Stimulated activated CD8-positive, alpha-beta memory T cell treated with anti-CD3 and anti-CD28 coated beads, Interleukin-4, amount 100 ng/mL, for 1 hour (primary cell): ENCODE measurements around the gene GMDS.

Source experiments
- DNase-seq, 2 donors: peaks; one replicate each; pipeline ENCODE4 v3.0.0-alpha.2; 2020; ENCODE audit warnings: low read depth in 2 of 2, low spot score in 1 of 2

GMDS gene

DNA sequence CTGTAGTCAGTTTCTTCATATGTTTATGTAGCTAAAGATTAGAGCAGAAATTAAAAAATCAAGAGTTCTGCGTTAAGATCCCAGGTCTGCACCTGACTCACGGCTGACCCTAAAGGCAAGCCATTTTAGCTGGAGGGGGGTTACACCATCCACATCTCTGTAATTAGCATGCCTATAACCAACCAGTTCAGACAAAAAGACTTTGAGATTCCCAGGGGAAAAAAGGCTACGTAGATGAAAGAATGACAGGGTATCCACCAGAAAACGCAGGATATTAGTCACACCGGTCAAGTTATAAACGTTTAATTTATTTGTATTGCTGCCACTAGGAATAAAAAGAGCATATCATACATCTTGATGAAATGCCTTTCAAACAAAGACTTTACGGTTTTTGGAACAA is 336.6 kb downstream of the GMDS start:
- DNase-seq: no peak

DNA sequence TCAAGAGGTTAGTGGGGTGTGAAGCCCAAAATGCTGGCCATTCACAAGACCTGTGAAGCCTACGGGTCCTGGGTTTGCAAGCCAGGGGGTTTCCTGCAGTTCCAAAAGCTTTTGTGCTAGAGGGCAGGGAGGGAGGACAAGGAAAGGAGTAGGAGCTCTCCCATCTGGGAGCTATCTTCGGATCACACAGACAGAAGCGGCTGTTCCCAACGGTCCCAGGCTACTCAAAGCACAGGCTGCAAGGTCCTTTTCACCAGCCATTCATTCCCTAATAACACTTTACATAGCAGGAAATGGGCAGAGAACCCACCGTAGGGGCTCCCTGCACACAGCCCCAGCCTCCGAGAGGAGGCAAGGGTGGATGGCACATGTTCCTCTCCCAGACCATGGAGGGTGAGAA is 338.8 kb downstream of the GMDS start:
- DNase-seq: no peak

DNA sequence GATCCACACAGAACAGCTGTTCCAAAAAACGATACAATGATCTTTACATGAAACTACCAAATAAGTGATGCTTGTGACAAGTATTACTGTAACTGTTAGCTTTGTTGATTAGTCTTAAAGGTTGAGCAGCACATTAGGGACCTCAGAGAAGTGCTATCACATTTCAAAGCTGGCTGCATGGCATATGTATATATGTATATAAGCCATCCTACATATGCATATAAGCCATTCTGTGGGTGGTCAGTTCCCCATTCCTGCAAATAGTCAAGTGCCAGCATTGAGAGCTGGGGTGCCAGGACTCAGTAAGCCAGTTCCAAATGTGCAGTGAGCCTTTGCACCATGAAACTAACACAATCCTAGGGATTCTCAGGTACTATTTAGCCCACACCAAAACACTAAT is 339.4 kb downstream of the GMDS start:
- DNase-seq: no peak

DNA sequence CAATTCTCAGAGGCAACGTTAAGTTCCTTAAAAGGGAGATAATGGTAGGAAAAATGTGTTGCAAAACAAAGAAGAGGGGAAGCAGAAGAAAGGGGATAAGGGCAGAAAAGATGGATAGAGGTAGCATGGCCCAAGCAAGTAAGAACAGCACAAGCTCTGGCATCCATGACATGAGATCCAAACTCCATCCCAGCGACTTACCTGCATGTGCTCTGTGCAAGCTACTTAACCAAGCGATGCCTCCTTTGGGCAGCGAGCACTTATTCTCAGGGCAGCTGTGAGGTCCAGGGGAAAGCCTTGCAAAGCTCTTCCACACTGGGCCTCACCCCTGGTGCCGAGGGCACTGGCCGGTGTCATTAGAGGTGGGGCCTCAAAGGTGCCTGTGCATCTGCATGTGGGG is 340.5 kb downstream of the GMDS start:
- DNase-seq: no peak

DNA sequence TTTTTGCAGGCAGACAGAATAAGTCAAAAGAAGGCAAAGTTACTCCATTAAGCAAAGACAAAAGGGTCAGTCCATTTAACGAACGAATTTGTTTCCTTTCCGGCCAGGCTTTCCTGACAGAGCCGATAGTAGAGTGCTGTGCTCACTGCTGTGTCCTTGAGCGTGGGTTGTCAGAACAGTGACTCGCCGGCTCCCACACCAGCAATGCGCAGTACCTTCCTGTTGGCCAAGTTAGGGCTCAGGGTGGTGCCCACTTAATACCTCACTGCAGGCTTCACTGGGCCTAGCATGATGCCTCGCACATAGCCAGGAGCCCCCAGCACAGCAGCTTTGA is 341.0 kb downstream of the GMDS start:
- DNase-seq: no peak

DNA sequence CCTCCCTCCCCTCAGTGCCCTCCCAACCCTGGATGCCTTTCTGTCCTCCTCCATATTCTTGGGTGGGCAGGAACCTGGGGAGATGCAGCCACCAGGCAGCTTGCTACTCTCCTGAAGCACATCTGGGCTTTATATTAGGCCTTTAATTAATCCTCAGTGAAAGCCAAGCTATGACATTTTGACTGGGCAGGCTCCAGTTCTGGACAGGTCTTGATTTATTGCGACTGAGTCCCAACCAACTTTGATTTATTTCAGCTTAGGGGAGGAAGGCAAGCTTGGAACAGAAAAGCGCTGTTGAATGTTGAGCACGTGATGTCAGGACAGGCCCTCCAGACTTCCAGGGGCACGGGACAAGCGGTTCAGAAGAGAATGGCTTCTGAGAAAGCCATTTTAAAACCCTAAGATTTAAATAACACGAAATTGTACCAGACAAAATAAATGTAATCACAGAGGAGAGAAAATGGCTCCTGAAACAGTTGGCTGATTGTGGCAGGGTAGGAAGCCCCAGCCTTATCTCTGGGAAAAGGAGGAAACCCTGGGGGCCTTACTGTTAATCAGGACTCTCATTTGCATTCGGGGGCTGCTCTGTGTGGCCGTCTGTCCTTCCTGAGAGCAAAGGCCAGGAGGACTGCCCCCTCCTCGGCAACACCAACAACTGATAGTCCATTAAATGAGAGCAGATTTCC is 341.5 kb downstream of the GMDS start:
- no peak for DNase-seq

DNA sequence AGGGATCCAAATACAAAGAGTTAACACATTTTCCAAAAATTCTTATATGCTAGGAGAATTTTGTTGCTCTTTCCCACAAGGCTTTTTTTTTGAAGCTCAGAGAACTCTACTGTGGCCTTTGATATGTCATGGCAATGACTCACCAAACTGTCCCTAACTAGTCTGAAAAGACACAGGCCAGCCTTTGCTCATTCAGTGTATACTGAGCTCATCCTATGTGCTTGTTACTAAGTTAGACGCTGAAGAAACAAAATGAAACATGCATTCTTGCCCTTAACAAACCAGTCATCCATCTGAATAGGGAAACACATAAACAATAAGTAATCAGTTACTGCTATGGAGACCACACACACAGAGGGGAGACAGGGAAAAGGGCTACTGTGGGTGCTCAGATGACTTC is 343.8 kb downstream of the GMDS start:
- no peak for DNase-seq

DNA sequence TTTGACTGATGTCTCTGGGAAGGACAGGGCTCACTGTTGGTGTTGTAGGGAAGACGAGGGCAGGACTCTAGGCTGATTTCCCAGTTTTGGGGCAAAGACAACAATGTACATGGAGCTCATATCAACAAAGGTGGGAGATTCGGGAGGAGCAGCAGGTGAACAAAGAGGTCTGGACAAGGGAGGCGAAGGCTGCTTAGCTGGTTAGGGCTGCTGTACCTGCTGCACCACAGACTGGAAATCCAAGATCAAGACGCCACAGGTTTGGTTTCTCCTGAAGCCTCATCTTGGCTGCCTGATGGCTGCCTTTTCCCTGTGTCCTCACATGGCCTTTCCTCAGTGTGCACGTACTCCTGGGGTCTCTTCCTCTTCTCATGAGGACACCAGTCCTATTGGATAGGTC is 348.5 kb downstream of the GMDS start:
- DNase-seq: no peak

DNA sequence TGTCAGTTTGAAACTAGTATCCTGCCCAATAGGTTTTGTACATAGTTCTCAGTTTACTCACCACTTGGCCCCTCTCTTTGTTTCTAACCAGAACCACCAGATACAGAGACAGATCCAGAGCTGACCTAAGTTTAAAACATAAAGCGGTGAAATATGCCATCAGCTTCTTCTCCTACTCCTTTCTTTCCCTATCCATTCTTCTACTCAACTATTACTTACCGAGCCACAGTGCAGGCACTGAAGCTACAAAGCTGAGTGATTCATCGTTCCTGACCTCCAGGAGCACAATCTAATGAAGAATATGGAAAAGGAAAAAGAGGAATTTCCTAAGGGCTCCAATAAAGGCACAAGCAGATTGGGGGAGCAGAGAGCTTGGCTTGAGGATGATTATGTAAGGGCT is 349.7 kb downstream of the GMDS start:
- no peak for DNase-seq

DNA sequence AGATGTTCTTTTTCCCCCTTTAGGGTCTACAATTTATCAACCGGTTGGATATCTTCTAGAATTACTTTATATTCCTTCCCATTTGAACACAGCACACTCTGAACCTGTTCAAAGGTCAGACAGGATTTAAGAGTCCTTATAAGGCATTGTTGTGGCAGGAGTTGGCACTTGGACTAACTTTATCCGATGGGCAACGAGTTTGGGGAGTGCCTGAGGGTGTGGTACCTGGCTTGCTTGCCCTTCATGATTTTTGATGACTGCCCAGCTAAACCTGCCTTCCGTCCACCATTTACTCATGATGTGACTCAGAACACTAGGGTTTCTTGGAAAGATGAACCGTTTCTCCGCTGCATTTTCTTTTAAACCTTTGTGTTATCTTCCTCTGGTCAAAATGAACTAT is 350.5 kb downstream of the GMDS start:
- DNase-seq: no peak

DNA sequence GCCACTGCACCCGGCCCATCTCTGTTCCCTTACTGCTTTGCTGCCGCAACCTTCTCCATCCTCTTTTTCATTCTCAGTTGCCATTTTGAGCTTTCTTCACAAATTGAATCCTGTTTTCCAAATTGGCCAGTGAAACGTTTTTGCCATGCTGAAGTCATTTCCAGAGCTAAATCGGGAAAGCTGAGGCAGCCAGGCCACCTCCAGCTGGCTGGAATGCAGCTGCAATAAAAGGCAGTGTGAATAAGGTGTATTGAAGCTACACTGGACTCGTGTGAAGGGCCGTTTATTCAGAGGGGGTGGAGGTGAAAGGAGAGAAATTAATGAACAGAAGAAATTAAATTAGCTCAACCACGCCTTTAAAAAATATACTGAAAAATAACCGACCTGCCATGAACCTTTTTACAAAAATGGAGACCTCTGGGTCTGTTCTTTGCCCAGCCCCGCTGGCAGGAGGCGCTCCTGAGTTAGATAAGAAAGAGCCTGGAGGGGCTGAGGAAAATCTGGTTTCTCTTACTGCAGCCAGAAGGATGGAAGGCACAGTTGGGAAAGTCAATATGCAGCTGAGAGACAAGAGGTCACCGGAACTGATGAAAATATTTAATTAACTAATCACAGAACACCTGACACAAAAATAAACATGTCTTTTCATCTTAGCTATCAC is 351.8 kb downstream of the GMDS start:
- DNase-seq: no peak

DNA sequence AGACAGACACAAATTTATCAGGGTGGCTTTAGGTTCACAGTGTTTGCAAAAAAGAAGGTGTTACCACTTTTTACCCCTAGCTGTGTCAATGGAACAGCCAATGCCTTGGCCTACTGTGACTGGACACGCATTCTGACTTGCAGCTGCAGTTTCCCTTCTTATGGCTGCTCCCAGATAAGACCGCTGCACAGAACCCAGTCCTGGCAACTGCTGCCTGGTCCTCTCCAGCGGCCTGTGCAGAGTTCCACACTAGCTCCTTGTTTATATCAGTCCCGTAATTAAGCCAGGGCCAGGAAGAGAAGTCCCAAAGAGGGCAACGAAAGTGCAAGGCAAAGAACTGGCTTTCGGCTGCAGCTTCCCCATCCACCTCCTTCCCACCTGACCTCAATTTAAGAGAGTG is 352.7 kb downstream of the GMDS start:
- no peak for DNase-seq

DNA sequence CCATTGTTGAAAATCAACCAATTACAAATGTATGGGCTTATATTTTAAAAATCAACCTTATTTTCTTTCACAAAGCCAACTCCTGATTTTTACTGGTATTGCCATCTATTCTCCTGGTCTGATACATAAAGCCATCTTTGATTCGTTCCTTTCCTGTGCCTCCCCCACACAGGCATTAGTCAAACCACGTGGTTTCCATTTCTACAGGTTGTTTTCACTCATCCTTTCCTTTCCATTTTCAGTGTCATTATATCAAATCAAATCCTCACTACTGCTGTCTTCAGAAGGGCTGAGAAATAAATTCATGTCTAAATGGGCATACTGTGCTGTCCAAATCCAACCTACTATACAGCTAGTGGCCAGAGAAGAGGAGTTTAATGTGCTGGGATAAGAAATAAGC is 354.4 kb downstream of the GMDS start:
- DNase-seq: no peak

DNA sequence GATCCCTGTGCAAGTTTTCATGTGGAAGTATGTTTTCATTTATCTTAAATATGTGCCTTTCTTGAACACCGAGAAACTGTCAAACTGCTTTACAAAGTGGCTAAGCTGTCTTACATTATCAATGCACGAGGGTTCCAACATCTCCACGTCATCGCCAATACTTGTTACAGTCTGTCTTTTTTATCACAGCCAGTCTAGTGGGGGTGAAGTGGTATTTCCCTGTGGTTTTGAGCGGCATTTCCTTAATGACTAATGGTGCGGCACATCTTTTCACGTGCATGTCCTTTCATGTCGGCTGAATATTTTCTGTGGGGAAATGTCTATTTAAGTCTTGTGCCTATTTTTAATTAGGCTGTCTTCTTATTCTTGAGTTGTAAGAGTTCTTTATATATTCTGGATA is 355.3 kb downstream of the GMDS start:
- no peak for DNase-seq

DNA sequence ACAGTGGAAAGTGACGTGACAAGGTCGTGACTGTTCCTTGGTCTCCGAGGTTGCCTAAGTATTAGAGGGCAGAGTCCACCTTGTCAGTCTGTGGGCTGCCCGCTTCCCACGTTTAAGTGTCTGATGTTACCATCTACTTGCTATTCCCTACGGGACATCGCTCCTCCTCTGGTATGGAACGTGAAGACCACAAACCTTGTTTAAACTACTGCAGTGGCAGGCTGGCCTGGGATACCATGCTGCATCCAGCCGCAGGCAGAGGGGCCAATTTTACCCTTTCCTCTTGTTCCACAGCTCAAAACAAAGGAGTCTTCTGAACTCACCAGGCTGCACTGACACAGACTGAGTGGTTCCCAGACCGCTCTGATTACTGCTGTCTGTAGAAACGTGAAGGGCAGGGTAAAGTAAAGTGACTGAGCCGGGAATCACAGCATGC is 359.8 kb downstream of the GMDS start:
- DNase-seq: no peak

DNA sequence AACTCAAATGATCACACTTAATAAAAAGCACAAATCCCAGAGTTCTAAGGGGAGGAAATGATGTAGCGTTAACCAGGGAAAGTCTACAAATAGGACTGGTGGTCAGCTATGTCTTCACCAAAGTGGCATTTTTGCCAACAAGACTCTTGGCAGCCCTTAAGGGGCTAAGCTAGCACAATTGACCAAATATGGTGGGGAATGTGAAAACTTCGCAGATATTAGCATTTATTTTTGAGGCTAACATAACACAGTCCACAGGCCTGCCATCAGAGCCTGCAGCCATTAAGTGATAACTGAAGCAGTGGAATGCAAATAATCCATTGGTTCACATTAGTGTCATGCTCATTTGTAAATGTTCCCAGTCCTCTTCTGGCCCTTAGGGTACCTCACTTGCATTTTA is 361.1 kb downstream of the GMDS start:
- DNase-seq: no peak

DNA sequence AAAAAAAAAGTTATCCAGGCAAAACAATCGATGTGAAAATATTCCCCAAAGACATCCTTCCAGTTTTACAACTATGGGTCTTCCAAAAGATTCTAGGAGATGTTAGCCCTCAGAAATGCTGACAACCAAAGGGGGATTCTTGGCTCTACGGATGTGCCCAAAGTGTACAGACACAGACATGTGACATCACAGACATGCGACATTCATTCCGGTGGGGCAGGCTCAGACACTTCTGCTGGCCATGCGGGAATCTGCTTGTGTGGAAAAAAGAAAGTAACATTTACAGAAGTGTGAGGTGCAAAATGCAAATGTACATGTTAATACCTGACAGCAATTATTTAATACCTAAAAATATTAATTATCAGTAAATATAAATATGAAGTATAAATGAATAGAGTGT is 367.1 kb downstream of the GMDS start:
- no peak for DNase-seq

DNA sequence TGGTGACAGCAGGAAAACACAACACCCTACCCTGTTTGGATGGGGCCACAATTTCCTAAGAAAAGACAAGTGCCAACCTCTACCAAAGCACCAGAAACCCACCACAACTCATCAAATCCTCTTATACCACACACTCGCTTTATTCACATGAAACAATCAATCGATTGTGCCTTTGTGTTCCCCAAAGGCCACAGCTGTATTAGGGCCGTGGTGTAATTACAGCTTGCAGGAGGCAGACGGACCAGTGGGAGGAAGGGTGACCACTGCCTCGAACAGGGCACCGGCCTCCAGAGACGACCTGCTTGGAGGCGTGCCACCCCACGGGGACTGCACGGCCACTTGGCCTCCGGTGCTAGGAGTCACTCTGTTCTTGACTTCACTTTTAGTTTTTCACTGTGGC is 371.6 kb downstream of the GMDS start:
- DNase-seq: no peak

DNA sequence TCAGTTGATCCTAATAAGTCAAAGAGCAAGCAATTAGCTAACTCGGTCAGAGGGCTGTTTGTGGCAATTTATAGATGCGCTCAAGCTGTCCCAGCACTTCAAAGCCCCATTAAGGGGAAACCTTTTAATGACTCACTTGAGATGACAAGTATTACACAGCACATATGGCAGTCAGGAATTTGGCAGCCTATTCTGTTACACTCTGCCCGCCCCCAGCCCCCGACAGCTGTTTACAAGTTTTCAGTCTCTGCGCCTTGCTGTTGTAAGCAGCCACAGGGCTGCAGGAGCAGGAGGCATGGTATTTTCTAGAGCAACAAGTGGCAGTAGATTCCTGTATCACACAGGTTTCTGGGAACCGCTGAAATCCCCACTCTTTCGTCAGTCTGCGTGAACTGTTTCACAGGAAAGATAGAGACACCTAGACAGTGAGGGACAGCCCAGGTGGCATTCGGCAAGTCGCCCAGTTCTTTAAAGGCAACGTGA is 372.7 kb downstream of the GMDS start:
- DNase-seq: no peak

DNA sequence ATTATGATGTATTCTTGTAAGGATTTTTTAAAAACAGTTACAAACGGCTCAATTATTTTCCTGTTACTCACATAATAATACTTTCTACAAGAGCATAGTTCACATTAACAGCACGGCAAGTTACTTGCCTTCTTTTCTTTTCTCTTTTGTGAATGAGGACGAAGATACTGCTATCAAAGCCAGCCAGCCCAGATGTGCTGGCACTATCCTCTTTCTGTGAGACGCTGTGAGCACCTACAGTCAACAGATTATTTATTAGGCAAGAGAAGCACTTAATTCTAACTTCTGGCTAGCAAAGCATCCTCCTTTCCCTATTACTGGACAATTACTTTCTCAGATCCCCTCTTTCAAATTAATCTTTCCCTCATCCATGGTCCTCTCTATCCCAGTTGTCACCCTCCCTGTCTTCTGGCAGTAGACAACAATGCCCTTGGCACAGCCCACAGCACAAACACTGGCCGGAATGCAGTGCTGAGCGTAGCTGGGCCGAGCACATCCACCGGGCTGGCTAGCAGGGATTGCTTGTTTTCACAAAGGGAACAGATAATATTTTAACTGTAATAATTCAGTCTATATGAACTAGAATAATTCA is 373.6 kb downstream of the GMDS start:
- no peak for DNase-seq

DNA sequence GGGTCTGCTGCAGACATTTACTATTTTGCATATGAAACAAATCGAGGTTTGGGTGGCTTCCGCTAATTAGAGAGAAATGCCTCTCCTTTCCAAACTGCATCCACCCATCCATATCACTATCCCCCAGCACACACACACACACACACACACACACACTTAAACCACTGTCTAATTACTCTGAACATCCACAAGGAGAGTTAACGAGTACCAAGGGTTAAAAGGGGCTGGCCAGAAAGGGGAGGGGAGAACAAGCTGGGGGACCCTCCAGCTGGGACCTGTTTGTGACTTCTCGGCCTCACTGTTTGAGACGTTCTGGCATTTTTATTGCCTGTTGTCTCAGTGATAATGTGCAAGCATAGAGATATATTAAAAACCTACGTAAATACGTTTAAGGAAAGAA is 374.5 kb downstream of the GMDS start:
- no peak for DNase-seq

DNA sequence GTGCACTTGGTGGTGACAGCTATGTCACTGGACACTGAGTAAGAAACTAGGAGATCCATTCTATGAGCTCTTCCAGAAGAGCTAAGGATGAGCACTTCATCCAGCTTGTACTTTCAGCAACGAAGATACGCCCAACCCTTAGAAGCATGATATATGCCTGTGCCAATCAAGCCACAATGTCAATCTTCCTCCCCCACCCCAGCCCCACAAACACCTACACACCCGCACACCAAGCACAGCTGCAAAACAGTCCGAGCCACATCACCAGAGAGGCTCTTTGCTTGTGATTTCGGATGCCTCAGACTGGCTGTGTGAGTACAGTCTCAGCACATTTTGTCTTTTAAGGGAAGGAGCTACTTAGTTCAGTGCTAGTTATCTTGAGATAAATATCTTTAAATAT is 375.2 kb downstream of the GMDS start:
- no peak for DNase-seq

DNA sequence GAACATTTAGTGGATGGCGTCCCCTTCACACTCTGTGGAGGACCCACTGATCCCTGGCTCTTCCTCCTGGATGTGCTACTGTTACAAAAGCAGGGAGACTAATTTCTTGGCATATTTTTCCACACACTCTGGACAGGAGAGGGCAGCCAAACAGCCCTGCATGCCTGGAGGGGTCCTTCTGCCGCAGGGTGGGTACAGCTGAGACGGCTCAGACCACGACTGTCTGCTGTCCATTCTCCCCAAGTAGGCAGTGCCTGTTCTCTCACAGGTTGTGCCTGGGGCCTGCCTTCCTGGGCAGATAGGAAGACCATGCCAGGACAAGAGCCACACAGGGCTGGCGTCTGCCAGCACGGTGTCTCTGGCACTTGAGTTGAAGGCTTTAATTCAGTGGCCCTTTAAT is 375.6 kb downstream of the GMDS start:
- no peak for DNase-seq
